GM21367 (cell line): ENCODE results near the gene GRM5.
"Not testable (repeated sequence)": the region's sequence is repeated elsewhere in the genome, so short reads cannot be mapped to it uniquely, and the experiment has no call there.

Experiments
- ATAC-seq: cut with Tn5 transposase; IDR thresholded peaks from one replicate; pipeline ENCODE4 v1.9.1; 2021; ENCODE audit not compliant: unreplicated experiment

GRM5 gene

DNA sequence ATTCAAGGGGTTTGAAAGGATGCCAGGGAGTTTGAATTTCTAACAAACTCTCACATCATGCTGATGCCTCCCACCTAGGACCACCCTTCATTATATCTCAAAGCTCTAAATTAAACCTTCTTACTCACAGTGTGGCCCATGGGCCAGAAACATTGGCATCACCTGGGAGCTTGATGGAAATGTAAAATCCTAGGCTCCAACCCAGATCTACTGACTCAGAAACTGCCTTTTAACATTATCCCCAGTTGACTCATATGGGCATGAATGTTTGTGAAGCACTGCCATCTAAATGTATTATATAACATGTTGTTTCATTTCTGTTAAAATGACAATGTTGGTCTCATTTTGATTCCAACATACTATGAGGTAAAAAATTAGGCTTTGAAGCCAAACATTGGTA, 90.3 kb downstream of the GRM5 start:
- not testable (repeated sequence) for ATAC-seq

- ATAC-seq = no peak
These were observed 93.6 kb downstream of the GRM5 start for GRCh38 chr11:88972210-88972609.

- not testable (repeated sequence) for ATAC-seq
These were observed 104.2 kb downstream of the GRM5 start for GRCh38 chr11:88961621-88962020.

GRCh38 chr11:88959857-88960256, 105.9 kb downstream of the GRM5 start:
- not testable (repeated sequence) for ATAC-seq

GRCh38 chr11:88950975-88951374, 114.8 kb downstream of the GRM5 start:
- no peak for ATAC-seq

GRCh38 chr11:88948908-88949307, 116.9 kb downstream of the GRM5 start:
- not testable (repeated sequence) for ATAC-seq

DNA sequence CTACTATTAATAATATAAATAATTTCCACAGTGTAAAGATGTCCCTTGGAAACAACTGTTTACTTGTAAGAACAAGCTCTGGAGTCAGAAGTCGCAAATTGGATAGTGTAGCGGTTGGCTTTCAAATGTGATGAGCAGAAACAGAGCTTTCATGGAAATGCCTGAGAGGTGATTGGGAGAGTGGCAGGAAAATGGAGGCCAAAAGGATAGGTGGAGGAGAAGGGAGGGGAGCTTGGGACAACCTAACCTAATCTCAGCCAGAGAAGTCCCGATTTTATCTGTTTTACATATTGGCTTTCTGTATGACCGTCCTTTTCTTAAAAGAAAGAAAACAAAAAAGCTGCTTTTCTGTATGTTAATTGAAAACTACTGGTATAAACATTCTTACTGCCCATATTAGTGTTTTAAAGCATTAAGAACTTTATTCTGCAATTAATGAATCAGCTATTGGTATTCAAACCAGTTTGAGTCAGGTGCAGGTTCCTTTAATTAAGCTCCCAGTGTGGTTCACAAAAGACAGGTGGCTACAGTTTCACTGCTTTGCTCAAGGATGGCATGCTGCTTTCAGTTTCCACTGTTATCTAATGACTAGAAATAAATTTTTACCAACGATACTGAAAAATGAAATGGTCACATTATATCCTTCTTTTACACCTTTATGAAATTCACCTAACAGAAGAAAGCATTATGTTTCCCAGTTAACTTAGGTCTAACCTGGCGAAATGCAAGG, 117.8 kb downstream of the GRM5 start:
- ATAC-seq = not testable (repeated sequence)

DNA sequence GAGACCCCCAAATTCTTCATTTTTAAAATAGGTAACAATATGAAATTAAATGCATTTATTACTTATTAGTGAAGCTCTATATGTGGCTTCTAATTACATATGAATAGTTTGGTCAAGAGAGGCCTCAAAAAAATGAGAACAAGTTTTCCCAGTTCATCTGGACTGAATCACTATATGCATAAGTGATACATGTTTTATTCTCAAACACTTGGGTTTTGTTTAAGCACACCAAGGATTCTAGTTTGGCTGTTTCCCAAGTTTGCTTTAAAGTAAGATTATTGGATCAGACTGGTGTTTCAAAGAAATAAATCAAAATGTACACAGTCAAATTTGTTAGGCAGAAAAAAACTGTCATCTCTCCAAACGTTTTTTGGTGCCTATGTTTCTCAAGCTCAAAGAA, 136.1 kb downstream of the GRM5 start:
- not testable (repeated sequence) for ATAC-seq

- ATAC-seq = not testable (repeated sequence)
These were observed 148.7 kb downstream of the GRM5 start for GRCh38 chr11:88917065-88917464.

GRCh38 chr11:88909500-88909899, 156.3 kb downstream of the GRM5 start:
- ATAC-seq = no peak

GRCh38 chr11:88901436-88901835, 164.3 kb downstream of the GRM5 start:
- not testable (repeated sequence) for ATAC-seq

DNA sequence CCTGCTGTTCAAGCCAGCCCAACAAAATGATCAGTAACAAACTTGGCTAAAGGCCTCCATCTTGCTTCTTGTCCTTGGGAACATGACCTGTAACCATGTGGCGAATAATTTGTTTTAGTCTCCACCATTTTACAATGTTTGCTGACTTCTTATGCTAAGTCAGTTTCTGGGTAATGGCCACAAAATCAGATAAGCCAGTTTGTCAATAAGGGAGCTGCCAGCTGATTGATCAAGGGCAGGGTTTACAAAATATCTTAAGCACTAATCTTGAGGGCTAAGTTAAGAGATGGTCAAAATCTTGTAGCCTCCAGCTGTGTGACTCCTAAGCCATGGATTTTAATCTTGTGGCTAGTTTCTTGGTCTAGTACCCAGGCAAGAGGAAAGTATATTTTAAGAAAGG, 176.9 kb downstream of the GRM5 start:
- ATAC-seq = not testable (repeated sequence)

- no peak for ATAC-seq
These were observed 179.0 kb downstream of the GRM5 start for GRCh38 chr11:88886796-88887195.

DNA sequence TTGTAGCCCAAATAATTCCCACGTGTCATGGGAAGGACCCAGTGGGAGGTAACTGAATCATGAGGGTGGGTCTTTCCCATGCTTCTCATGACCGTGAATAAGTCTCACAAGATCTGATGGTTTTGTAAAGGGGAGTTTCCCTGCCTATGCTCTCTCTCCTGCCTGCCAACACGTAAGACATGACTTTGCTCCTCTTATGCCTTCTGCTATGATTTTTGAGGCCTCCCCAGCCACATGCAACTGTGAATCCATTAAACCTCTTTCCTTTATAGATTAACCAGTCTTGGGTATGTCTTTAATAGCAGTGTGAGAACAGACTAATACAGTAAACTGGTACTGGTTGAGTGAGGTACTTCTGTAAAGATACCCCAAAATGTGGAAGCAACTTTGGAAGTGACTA, 183.0 kb downstream of the GRM5 start:
- ATAC-seq = not testable (repeated sequence)

- no peak for ATAC-seq
These were observed 204.2 kb downstream of the GRM5 start for GRCh38 chr11:88861618-88862017.

- ATAC-seq = not testable (repeated sequence)
These were observed 205.4 kb downstream of the GRM5 start for GRCh38 chr11:88860431-88860830.

DNA sequence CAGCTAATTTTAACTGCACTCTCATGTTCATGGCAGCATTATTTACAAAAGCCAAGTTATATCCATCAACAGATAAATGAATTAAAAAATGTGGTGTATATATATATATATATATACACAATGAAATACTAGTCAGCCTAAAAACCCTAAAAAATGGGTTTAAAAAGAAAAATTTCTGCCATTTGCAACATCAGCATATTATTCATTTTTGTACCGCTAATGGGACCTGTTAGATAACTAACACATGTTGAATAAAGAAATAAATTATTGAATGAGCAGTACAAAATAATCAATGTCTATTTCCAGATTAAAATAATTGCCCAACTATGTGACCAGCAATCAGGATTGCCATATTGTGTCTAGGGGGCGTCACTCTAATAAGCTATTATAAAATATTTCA, 211.8 kb downstream of the GRM5 start:
- ATAC-seq = not testable (repeated sequence)

GRCh38 chr11:88851547-88851946, 214.2 kb downstream of the GRM5 start:
- ATAC-seq = not testable (repeated sequence)

DNA sequence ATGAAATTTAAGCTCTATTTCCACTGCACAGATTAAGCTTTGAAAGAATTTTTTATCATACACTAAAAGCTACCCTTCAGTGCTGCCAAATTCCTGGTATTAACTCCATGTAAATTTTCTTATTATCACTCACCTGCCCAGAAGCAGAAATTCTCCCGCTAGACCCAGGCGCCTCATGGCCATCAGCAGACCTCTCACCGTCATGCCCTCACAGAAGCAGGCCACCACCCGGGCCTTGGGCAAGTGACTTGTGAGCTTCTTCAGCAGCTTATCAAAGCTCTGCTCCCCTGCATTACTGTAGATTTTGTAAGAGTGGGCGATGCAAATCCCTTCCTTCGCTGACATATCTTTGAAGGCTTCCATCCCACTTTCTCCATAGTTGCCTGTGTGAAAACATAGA, 216.0 kb downstream of the GRM5 start:
- not testable (repeated sequence) for ATAC-seq

GRCh38 chr11:88849368-88849767, 216.4 kb downstream of the GRM5 start:
- no peak for ATAC-seq

DNA sequence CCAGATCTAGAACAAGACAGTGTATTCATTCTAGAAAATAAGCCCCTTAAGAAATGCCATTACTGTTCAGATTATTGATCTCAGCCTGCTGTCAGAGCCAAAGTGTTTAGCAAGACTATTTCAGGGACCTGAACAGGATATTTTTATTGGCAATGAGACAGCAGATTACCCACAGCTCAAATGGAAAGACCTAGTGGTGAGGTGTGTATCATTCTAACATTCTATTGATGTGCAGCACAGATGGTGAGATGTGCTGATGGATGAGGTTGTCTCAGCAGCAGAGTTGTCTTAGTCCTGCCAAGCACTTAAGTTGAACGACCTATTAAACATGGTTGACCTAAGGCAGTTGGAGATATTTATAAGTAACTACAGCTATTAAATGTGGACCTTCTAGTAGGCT, 219.5 kb downstream of the GRM5 start:
- not testable (repeated sequence) for ATAC-seq

GRCh38 chr11:88844941-88845340, 220.8 kb downstream of the GRM5 start:
- not testable (repeated sequence) for ATAC-seq
